OCI-LY3 (cell line): Measurements from ENCODE around the gene MEX3D.

Source experiments
- EZH2phosphoT487 ChIP-seq: fragments of 200-600 bp; shearing (Covaris generic); IDR thresholded peaks from 2 replicates; pipeline ENCODE4 v1.6.1; 2018; ENCODE audit warnings: antibody characterized with exemption, mixed run types, low read depth
- TF ChIP-seq, protein P1 (sequence below): fragments of 200-600, 300-600 bp; sonication (generic); IDR thresholded peaks from 2 replicates; pipeline ENCODE4 v1.5.1; 2014; ENCODE audit warnings: antibody characterized with exemption, low read length, low read depth

DNA sequence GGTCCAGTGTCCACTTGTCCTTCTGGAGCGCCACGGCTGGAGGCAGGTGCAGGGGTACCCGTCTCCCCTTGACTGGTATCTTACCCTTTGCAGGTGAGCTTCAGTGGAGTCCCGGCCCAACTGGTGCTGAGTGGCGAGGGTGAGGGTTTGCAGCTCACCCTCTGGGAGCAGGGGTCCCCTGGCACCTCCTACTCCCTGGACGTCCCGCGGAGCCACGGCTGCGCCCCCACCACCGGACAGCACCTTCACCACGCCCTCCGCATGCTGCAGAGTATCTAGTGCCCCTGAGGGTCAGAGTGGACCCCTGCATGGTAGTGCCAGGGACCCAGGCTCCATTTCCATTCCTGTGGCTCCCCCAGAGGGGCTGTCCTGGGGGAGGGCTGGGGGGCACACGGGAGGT, 33.2 kb downstream of the MEX3D start:
- TF ChIP-seq, protein P1, sequence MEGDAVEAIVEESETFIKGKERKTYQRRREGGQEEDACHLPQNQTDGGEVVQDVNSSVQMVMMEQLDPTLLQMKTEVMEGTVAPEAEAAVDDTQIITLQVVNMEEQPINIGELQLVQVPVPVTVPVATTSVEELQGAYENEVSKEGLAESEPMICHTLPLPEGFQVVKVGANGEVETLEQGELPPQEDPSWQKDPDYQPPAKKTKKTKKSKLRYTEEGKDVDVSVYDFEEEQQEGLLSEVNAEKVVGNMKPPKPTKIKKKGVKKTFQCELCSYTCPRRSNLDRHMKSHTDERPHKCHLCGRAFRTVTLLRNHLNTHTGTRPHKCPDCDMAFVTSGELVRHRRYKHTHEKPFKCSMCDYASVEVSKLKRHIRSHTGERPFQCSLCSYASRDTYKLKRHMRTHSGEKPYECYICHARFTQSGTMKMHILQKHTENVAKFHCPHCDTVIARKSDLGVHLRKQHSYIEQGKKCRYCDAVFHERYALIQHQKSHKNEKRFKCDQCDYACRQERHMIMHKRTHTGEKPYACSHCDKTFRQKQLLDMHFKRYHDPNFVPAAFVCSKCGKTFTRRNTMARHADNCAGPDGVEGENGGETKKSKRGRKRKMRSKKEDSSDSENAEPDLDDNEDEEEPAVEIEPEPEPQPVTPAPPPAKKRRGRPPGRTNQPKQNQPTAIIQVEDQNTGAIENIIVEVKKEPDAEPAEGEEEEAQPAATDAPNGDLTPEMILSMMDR = no peak
- no peak for TF ChIP-seq EZH2phosphoT487
